Common myeloid progenitor, CD34-positive (primary cell): ENCODE results near the gene PLAGL2.

Source experiments
- CTCF ChIA-PET: fragments of 350-600 bp; sonication (Branson Sonifier 250); formaldehyde crosslinking; loops from one replicate; lab custom pipeline; 2021; ENCODE audit warnings: antibody characterized with exemption; lab: Charles Lee
- POLR2A ChIA-PET: fragments of 350-600 bp; sonication (Branson Sonifier 250); formaldehyde crosslinking; loops from one replicate; lab custom pipeline; 2021; ENCODE audit warnings: antibody characterized with exemption; lab: Charles Lee
- DNase-seq, 3 donors: peaks; one replicate each; pipeline versions ENCODE4 v3.0.0 to v3.0.0-alpha.2; 2013
- H3K27ac ChIP-seq, 2 experiments: 1 replicate in 1 of 2; 2 replicates in 1 of 2; pipeline ENCODE4 v1.7.0; 2013; ENCODE audit warnings: inconsistent platforms in 2 of 2, low read length in 2 of 2, mild to moderate bottlenecking in 2 of 2, low read depth in 1 of 2, moderate library complexity in 1 of 2; ENCODE audit not compliant: severe bottlenecking in 2 of 2, insufficient read depth in 1 of 2, poor library complexity in 1 of 2
- H3K27me3 ChIP-seq, 5 experiments: replicated peaks in 2 of 5; 1 replicate in 3 of 5; 2 replicates in 2 of 5; pipeline versions ENCODE4 v1.6.1 to v1.7.0; 2013; ENCODE audit warnings: low read length in 4 of 5, mild to moderate bottlenecking in 2 of 5, moderate library complexity in 2 of 5, inconsistent platforms in 1 of 5; ENCODE audit not compliant: insufficient read depth in 5 of 5, control insufficient read depth in 4 of 5
- H3K36me3 ChIP-seq, 4 experiments: 1 replicate in 2 of 4; 2 replicates in 2 of 4; pipeline versions ENCODE4 v1.6.1 to v1.7.0; 2013; ENCODE audit warnings: low read length in 3 of 4, control low read depth in 1 of 4, mild to moderate bottlenecking in 1 of 4; ENCODE audit not compliant: control insufficient read depth in 4 of 4, insufficient read depth in 4 of 4
- H3K4me1 ChIP-seq, 4 experiments: 1 replicate in 3 of 4; 2 replicates in 1 of 4; pipeline versions ENCODE4 v1.6.1 to v1.7.1; 2013; ENCODE audit warnings: low read length in 3 of 4, mild to moderate bottlenecking in 3 of 4, control low read depth in 1 of 4, inconsistent platforms in 1 of 4, moderate library complexity in 1 of 4; ENCODE audit not compliant: control insufficient read depth in 4 of 4, insufficient read depth in 4 of 4; ENCODE audit errors: control extremely low read depth in 1 of 4
- H3K4me3 ChIP-seq, 7 experiments: 1 replicate in 4 of 7; 2 replicates in 3 of 7; pipeline versions ENCODE4 v1.5.1 to v1.7.0; 2013; ENCODE audit warnings: mild to moderate bottlenecking in 7 of 7, low read length in 6 of 7, moderate library complexity in 6 of 7, inconsistent platforms in 2 of 7, low read depth in 2 of 7, control low read depth in 1 of 7; ENCODE audit not compliant: insufficient read depth in 4 of 7, control insufficient read depth in 1 of 7; ENCODE audit errors: extremely low read depth in 1 of 7
- H3K9me3 ChIP-seq, 5 experiments: 1 replicate in 4 of 5; 2 replicates in 1 of 5; pipeline versions ENCODE4 v1.6.1 to v1.7.1; 2013; ENCODE audit warnings: low read length in 4 of 5, mild to moderate bottlenecking in 2 of 5, inconsistent platforms in 1 of 5, low read depth in 1 of 5, moderate library complexity in 1 of 5; ENCODE audit not compliant: control insufficient read depth in 4 of 5, insufficient read depth in 2 of 5; ENCODE audit errors: control extremely low read depth in 1 of 5
- WGBS: methylation state at CpG from one replicate; pipeline ENCODE4 v1.1.5; 2013; ENCODE audit not compliant: insufficient coverage; 5-methylcytosine and 5-hydroxymethylcytosine counted together

Gene PLAGL2

DNA sequence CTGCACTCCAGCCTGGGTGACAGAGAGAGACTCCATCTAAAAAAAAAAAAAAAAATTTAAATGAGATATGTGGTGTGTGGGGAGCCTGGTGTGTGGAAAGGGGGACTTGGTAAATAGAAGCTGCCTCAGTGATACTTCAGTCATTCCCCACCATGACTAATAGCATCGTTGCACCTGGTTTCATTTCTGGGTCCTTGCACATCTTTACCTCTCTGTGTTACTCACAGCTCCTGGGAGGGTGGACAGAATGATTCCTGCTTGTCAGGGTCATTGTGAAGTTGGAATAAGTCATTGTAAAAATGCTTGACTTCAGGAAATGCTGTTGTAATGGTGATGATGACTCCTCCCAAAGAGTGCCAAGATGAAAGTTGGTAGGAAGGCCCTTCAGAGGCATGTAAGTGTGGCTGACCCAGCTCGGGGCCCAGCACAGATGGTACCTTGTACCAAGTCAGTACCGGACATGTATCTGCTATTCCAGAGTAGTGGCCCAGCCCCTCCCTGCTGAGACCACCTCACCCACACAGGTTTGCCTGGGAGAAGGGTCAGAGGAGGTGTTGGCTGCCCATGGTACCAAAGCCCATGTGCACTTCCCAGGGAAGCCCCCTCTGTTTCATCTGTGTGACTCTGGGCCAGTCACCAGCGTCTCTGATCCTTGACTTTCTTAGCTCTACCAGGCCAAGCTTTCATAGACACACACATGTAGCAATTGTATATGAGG lies 48.4 kb downstream of the PLAGL2 start:
- Histone ChIP-seq H3K4me1 (peaks cover 3 to 17% (median 13%) of the 10 kb centered on the region in 4 experiments), H3K9me3 (no peaks in the 10 kb centered on the region), H3K27me3 (no peaks in the 10 kb centered on the region), H3K4me3 (no peak overlapping the region), H3K36me3 (peaks cover 17 to 66% (median 53%) of the 10 kb centered on the region in 4 experiments), H3K27ac (peak overlapping the region in 1 of 2 experiments; percentile 31)
- CTCF ChIA-PET = no interaction called here
- POLR2A ChIA-PET = interaction anchor here (0.6 to 0.7 kb wide), 2 partner anchors 12 to 31 kb away, joined by 3 to 4 read pairs; no protein-coding TSS in a partner anchor
- WGBS = 100% methylated on average over 2 of the region's 4 CpGs
- no peak for DNase-seq

DNA sequence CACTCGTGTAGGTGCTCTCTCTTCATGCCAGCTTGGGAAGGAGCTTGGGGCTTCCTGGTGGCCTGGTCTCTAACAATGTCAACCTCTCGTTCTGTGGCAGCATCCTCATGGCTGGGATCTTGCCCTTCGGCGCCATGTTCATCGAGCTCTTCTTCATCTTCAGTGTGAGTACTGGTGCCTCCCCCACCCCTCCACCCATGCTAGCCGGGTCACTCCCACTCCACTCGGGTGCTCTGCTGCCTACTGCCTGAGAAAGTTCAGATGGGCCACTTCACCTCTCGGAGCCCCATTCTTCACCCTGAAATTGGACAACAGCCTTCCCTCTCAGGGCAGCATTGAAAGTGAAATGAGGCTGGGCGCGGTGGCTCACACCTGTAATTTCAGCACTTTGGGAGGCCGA lies 49.2 kb downstream of the PLAGL2 start:
- no peak overlapping the region for H3K4me3 ChIP-seq
- peaks cover 3 to 17% (median 13%) of the 10 kb centered on the region in 4 experiments for H3K4me1 ChIP-seq
- peaks cover 19 to 69% (median 53%) of the 10 kb centered on the region in 4 experiments for H3K36me3 ChIP-seq
- H3K27me3 ChIP-seq = no peaks in the 10 kb centered on the region
- H3K9me3 ChIP-seq = no peaks in the 10 kb centered on the region
- ChIA-PET POLR2A (interaction anchor here (0.6 to 0.7 kb wide), 3 partner anchors 11 to 32 kb away, joined by 3 to 9 read pairs (median 4); no protein-coding TSS in a partner anchor), CTCF (no interaction called here)
- WGBS = 98% methylated on average over 11 of the region's 11 CpGs
- no peak overlapping the region for H3K27ac ChIP-seq
- no peak for DNase-seq

DNA sequence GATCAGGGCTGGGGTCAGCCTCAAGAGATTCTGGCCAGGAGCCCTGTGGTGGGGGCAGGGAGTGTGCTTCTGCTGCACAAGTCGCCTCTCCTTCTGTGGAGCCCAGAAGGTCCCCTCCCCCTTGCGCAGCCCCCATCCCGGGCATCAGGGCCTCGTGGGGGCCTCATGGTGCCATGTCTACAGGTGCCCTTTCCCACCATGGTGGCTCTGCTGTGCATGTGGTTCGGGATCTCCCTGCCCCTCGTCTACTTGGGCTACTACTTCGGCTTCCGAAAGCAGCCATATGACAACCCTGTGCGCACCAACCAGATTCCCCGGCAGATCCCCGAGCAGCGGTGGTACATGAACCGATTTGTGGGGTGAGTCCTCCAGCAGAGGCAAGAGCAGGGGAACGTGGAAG lies 49.9 kb downstream of the PLAGL2 start:
- no peak overlapping the region for H3K4me3 ChIP-seq
- H3K4me1 ChIP-seq = peaks cover 3 to 17% (median 13%) of the 10 kb centered on the region in 4 experiments
- H3K27ac ChIP-seq = no peak overlapping the region
- H3K36me3 ChIP-seq = peaks cover 19 to 73% (median 58%) of the 10 kb centered on the region in 4 experiments
- H3K27me3 ChIP-seq = no peaks in the 10 kb centered on the region
- H3K9me3 ChIP-seq = no peaks in the 10 kb centered on the region
- ChIA-PET POLR2A (no interaction called here), CTCF (interaction anchor here (1.0 to 1.3 kb wide), 3 partner anchors 22 to 282 kb away, joined by 3 read pairs; no protein-coding TSS in a partner anchor)
- WGBS = 96% methylated on average over 12 of the region's 14 CpGs
- DNase-seq = no peak

DNA sequence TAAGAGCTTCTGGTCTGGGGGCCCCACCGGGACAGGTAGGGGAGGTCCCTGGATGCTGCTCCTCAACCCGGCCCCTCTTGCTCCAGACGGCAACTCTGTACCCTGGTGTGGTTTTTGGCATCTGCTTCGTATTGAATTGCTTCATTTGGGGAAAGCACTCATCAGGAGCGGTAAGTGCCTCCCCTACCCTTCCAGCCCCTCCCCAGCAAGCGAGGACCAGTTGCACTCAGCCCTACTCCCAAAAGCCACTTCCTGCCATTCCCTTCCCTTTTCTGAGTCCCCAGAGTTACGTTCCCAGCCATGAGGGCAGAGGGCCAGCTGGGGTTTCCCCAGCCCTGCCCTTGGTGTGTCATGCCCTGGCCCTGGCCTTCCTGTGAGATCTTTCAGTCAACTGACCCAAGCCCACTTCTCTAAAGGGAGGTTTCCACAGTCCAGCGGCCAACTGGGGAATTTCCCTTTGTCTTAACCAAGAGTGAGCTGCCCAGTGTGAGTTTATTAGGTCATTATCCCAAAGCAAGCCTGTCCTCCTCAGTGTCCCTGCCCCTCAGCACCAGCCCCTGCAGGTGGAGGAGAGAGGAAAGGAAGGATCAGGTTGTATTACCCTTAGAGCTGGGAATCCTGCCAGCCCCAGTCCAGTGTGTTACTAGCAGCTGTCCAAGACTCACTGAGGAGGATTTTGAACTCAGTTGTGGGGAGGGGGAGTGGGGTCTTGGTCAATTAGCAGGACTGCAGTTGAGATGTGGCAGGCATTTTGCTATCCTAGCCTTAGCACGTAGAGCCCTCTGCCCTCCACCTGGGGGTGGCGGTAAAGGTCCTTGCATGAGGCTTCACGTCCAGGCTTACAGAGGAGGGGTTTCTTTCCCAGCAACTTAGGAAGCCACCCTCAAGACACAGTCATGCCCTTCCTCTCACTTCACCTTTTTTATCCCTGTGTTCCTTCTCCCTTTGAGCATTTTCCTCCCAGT lies 52.2 kb downstream of the PLAGL2 start:
- Histone ChIP-seq H3K4me1 (peaks cover 3 to 17% (median 13%) of the 10 kb centered on the region in 4 experiments), H3K9me3 (no peaks in the 10 kb centered on the region), H3K27ac (peak overlapping the region; percentile 16 to 69), H3K4me3 (peak overlapping the region in 1 of 7 experiments; percentile 2), H3K36me3 (peaks cover 15 to 72% (median 56%) of the 10 kb centered on the region in 4 experiments), H3K27me3 (no peaks in the 10 kb centered on the region)
- peak; percentile 63 to 75 (median 65) for DNase-seq
- ChIA-PET CTCF (interaction anchor here (0.6 to 1.7 kb wide), 9 partner anchors 13 to 497 kb away, joined by 3 to 7 read pairs (median 3); no protein-coding TSS in a partner anchor), POLR2A (no interaction called here)
- 29% methylated on average over 9 of the region's 11 CpGs for WGBS

DNA sequence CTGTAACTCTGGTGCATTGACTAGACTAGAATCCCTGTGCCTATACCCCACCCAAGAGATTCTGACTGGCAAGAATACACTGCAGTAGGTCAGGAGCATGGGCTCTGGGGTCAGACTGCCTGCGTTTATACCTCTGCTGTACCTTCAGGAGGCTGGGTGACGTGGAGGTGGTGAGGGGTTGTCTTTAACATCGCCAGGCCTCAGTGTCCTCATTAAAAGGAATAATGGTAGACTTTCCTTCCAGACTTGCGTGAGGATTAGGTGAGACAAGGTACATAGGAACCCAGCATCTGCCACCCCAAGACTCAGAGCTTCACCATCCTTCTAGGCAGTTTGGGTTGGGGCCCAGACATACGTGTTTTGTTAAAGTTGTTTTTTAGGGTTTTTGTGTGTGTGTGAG lies 53.8 kb downstream of the PLAGL2 start:
- ChIA-PET CTCF (interaction anchor here (1.0 to 1.3 kb wide), 3 partner anchors 8 to 37 kb away, joined by 3 read pairs; no protein-coding TSS in a partner anchor), POLR2A (no interaction called here)
- DNase-seq = no peak
- peaks cover 14 to 69% (median 54%) of the 10 kb centered on the region in 4 experiments for H3K36me3 ChIP-seq
- no peaks in the 10 kb centered on the region for H3K27me3 ChIP-seq
- WGBS = 100% methylated on average over 1 of the region's 5 CpGs
- H3K27ac ChIP-seq = no peak overlapping the region
- no peak overlapping the region for H3K4me3 ChIP-seq
- H3K4me1 ChIP-seq = peaks cover 3 to 14% (median 13%) of the 10 kb centered on the region in 4 experiments
- H3K9me3 ChIP-seq = no peaks in the 10 kb centered on the region

DNA sequence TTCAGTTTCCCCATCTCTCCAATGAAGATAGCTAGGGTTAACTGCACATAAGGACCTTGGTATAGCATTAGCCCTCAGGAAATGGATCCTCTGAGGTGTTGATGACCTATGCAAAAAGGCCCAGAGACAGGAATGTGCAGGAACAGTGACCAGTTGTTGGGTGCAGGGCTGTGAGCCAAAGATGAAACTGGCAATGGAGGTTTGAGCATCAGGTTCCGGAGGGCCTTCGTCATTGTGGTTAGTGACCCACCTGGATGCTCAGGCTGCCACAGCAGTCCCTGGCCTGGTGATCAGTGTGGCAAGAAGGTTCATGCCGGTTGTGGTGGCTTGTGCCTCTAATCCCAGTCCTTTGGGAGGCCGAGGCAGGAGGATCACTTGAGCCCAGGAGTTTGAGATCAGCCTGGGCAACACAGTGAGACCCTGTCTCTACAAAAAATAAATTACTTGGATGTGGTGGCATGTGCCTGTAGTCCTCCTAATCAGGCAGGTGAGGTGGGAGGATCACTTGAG lies 54.3 kb downstream of the PLAGL2 start:
- ChIA-PET POLR2A (no interaction called here), CTCF (interaction anchor here (1.3 kb wide), 1 partner anchor 8 kb away, joined by 3 read pairs; no protein-coding TSS in a partner anchor)
- Histone ChIP-seq H3K4me1 (peaks cover 3 to 14% (median 13%) of the 10 kb centered on the region in 4 experiments), H3K27ac (no peak overlapping the region), H3K27me3 (no peaks in the 10 kb centered on the region), H3K4me3 (no peak overlapping the region), H3K36me3 (peaks cover 13 to 69% (median 53%) of the 10 kb centered on the region in 4 experiments), H3K9me3 (no peaks in the 10 kb centered on the region)
- WGBS = 98% methylated on average over 3 of the region's 4 CpGs
- DNase-seq = no peak
